OCI-LY7 (cell line): ENCODE measurements around the gene UCN. TPM values are rescaled to one million over a fixed set of nuclear protein-coding genes. Genes with fewer than 3 reads are reported as not detected.
"Not testable (repeated sequence)": the region's sequence is repeated elsewhere in the genome, so short reads cannot be mapped to it uniquely, and the experiment has no call there.

Experiments
- BruUV-seq: library from RNA; stranded (reverse); fragments of 400-500 nt; replicated peaks from 2 replicates; lab custom pipeline; 2021; lab: Mats Ljungman, UMichigan
- CTCF ChIA-PET: fragments of 300-600 bp; sonication (Branson Sonifier 250); formaldehyde crosslinking; loops from one replicate; lab custom pipeline; 2022; ENCODE audit warnings: antibody characterized with exemption; ENCODE audit not compliant: unreplicated experiment; lab: Charles Lee
- POLR2A ChIA-PET: fragments of 300-600 bp; sonication (Branson Sonifier 250); formaldehyde crosslinking; loops from one replicate; lab custom pipeline; 2022; ENCODE audit warnings: antibody characterized with exemption; lab: Charles Lee
- DNase-seq: peaks from one replicate; pipeline ENCODE4 v3.0.0-alpha.2; 2015; ENCODE audit warnings: low spot score
- H2AFZ ChIP-seq: fragments of 200-600 bp; sonication (generic), shearing (Covaris generic); 2 replicates; pipeline ENCODE4 v1.6.1; 2014; ENCODE audit warnings: mild to moderate bottlenecking, antibody characterized with exemption, low read length, moderate library complexity
- H3K27ac ChIP-seq: fragments of 200-600 bp; sonication (generic); 2 replicates; pipeline ENCODE4 v1.5.1; 2014; ENCODE audit warnings: mixed run types, low read depth, mild to moderate bottlenecking, moderate library complexity, low read length, inconsistent platforms; ENCODE audit not compliant: poor library complexity, severe bottlenecking
- H3K36me3 ChIP-seq: fragments of 200-600 bp; sonication (generic); 2 replicates; pipeline ENCODE4 v1.6.1; 2014; ENCODE audit warnings: mild to moderate bottlenecking, antibody characterized with exemption, low read length, moderate library complexity, mixed read lengths; ENCODE audit not compliant: insufficient read depth
- H3K4me1 ChIP-seq: fragments of 200-600 bp; sonication (generic); 2 replicates; pipeline ENCODE4 v1.5.1; 2014; ENCODE audit warnings: mild to moderate bottlenecking, low read length; ENCODE audit not compliant: insufficient read depth, poor library complexity, severe bottlenecking
- H3K4me2 ChIP-seq: fragments of 200-600 bp; sonication (generic); 2 replicates; pipeline ENCODE4 v1.6.1; 2014; ENCODE audit warnings: mild to moderate bottlenecking, low read length
- H3K4me3 ChIP-seq: fragments of 200-600 bp; sonication (generic); 2 replicates; pipeline ENCODE4 v1.5.1; 2014; ENCODE audit warnings: mild to moderate bottlenecking, low read depth, low read length; ENCODE audit not compliant: poor library complexity, severe bottlenecking
- H3K79me2 ChIP-seq: fragments of 200-600 bp; sonication (generic); 2 replicates; pipeline ENCODE4 v1.6.1; 2016; ENCODE audit warnings: low read depth, mild to moderate bottlenecking, low read length, moderate library complexity, mixed read lengths; ENCODE audit not compliant: insufficient read depth
- H3K9me2 ChIP-seq: fragments of 200-600 bp; sonication (generic); 2 replicates; pipeline ENCODE4 v1.6.1; 2016; ENCODE audit warnings: mild to moderate bottlenecking, low read length, mixed read lengths; ENCODE audit not compliant: insufficient read depth
- H3K9me3 ChIP-seq: fragments of 200-600 bp; sonication (generic); 2 replicates; pipeline ENCODE4 v1.6.1; 2014; ENCODE audit warnings: mild to moderate bottlenecking, mixed run types, low read length, mixed read lengths
- H4K20me1 ChIP-seq: fragments of 200-600 bp; sonication (generic); 2 replicates; pipeline ENCODE4 v1.6.1; 2014; ENCODE audit warnings: mild to moderate bottlenecking, antibody characterized with exemption, low read length, moderate library complexity, mixed read lengths; ENCODE audit not compliant: insufficient read depth
- CTCF ChIP-seq: fragments of 200-600 bp; sonication (generic); conservative IDR thresholded peaks from 2 replicates; pipeline ENCODE4 v1.5.1; 2014; ENCODE audit warnings: mild to moderate bottlenecking, antibody characterized with exemption, low read length, moderate library complexity, mixed read lengths
- EZH2phosphoT487 ChIP-seq: fragments of 200-600 bp; sonication (generic); IDR thresholded peaks from 2 replicates; pipeline ENCODE4 v1.6.1; 2018; ENCODE audit warnings: low read depth, borderline replicate concordance, mild to moderate bottlenecking, mixed run types, antibody characterized with exemption, low read length, moderate library complexity, mixed read lengths
- intact Hi-C: fragments of 100-400 bp; cut with micrococcal nuclease; formaldehyde crosslinking; loops from one replicate; pipeline ENCODE4 v1.10.0; 2022; ENCODE audit not compliant: unreplicated experiment
- total RNA-seq, 2 experiments: library from RNA; depleted of rRNA in 1 of 2; stranded (reverse); fragments of >200 nt in 1 of 2; shearing (Covaris generic) in 1 of 2; gene quantifications; 2 replicates each; pipeline ENCODE4 v1.2.3, GENCODE V29; 2014 to 2022

UCN gene
- total RNA-seq, 2 experiments from 2014 or later = 6.4 to 7.2 TPM

GRCh38 chr2:27275211-27276150, 32.8 kb downstream of the UCN start, which contains the start of gene DNAJC5G:
DNAJC5G (plus strand) TSS chr2:27275433; CDS start chr2:27276729, 1,296 bp downstream.
- CTCF ChIA-PET = interaction anchor here (0.7 kb wide), 1 partner anchor 671 kb away, joined by 3 read pairs; no protein-coding TSS in a partner anchor

GRCh38 chr2:27272537-27273522, 35.4 kb downstream of the UCN start:
- H3K9me2 ChIP-seq, H2AFZ ChIP-seq, H3K36me3 ChIP-seq, BruUV-seq, intact Hi-C loops, H3K79me2 ChIP-seq, H3K4me2 ChIP-seq, H3K27ac ChIP-seq, H3K9me3 ChIP-seq, DNase-seq, H3K4me3 ChIP-seq, H4K20me1 ChIP-seq: not testable (repeated sequence)
- H3K4me1 ChIP-seq = peaks cover 39% of the 10 kb centered on the region
- CTCF ChIA-PET = interaction anchor here (1.4 kb wide), 1 partner anchor 19 kb away, joined by 4 read pairs; no protein-coding TSS in a partner anchor
- POLR2A ChIA-PET = interaction anchor here (0.6 to 1.9 kb wide), 11 partner anchors 9 to 184 kb away, joined by 3 to 9 read pairs (median 3); partner anchors contain the start of gene TRIM54

More at GRCh38 chr2:27275211-27276150, 32.8 kb downstream of the UCN start, which contains the start of gene DNAJC5G:
- POLR2A ChIA-PET = interaction anchor here (0.6 kb wide), 1 partner anchor 59 kb away, joined by 3 read pairs; no protein-coding TSS in a partner anchor
- DNase-seq = no peak
- no peak within 1 kb of the TSS for H2AFZ ChIP-seq
- H3K4me2 ChIP-seq = no peak within 1 kb of the TSS
- no peaks in the 10 kb centered on the region for H3K9me2 ChIP-seq
- BruUV-seq = no TSS peak
- intact Hi-C loops = no loop called here
- H3K4me3 ChIP-seq = no peak within 1 kb of the TSS
- H3K4me1 ChIP-seq = peaks cover 48% of the 10 kb centered on the region
- no peaks in the 10 kb centered on the region for H3K36me3 ChIP-seq
- H3K9me3 ChIP-seq = no peaks in the 10 kb centered on the region
- TF ChIP-seq EZH2phosphoT487 (no peak), CTCF (no peak)
- no peaks in the 10 kb centered on the region for H3K79me2 ChIP-seq
- no peak within 1 kb of the TSS for H3K27ac ChIP-seq
- no peaks in the 10 kb centered on the region for H4K20me1 ChIP-seq
